GM12874 (cell line): ENCODE results near the gene KLC4.

Experiments used
- TF ChIP-seq, protein P1 (sequence below): IDR thresholded peaks from 2 replicates; pipeline ENCODE4 v1.5.1; 2011; ENCODE audit warnings: low read depth, mild to moderate bottlenecking, control low read depth, low read length, moderate library complexity; ENCODE audit not compliant: insufficient read depth

The KLC4 gene

DNA sequence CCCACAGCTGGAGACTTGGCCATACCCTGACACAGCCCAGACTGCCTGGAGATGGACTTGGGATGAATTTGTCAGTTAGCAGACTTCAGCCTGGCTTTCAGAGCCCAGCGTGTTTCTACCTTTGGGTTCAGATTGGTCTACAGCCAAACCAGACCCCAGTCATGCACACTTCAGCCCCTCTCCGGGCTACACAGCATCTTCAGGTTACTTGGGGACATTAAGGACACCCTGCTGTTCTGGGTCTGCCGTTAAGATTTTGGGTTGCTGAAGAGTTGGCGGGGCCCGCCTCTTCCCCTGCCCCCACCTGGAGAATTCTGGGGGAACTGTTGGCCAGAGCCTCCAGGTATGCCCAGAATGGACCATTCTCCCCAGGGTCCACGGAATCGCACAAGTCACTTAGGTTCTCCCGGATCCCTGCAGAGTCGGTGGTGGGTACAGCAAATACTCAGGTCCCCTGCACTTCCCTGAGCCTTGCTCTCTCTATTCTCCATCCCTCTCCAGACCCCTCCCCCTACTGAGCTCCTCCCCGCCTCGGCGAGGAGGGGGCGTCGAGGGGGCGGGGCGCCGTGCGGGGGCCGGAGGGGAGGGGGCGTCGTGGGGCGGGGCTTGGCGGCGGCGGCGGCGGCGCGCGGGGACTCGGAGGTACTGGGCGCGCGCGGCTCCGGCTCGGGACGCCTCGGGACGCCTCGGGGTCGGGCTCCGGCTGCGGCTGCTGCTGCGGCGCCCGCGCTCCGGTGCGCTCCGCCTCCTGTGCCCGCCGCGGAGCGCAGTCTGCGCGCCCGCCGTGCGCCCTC, 16.4 kb downstream of the KLC4 start, which contains the start of gene PTK7:
Gene PTK7, plus strand, starts transcription at position 645 of the 794 bp plus-strand sequence. CDS start 175 bp downstream, outside the sequence.
- TF ChIP-seq, protein P1, sequence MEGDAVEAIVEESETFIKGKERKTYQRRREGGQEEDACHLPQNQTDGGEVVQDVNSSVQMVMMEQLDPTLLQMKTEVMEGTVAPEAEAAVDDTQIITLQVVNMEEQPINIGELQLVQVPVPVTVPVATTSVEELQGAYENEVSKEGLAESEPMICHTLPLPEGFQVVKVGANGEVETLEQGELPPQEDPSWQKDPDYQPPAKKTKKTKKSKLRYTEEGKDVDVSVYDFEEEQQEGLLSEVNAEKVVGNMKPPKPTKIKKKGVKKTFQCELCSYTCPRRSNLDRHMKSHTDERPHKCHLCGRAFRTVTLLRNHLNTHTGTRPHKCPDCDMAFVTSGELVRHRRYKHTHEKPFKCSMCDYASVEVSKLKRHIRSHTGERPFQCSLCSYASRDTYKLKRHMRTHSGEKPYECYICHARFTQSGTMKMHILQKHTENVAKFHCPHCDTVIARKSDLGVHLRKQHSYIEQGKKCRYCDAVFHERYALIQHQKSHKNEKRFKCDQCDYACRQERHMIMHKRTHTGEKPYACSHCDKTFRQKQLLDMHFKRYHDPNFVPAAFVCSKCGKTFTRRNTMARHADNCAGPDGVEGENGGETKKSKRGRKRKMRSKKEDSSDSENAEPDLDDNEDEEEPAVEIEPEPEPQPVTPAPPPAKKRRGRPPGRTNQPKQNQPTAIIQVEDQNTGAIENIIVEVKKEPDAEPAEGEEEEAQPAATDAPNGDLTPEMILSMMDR, result no peak

DNA sequence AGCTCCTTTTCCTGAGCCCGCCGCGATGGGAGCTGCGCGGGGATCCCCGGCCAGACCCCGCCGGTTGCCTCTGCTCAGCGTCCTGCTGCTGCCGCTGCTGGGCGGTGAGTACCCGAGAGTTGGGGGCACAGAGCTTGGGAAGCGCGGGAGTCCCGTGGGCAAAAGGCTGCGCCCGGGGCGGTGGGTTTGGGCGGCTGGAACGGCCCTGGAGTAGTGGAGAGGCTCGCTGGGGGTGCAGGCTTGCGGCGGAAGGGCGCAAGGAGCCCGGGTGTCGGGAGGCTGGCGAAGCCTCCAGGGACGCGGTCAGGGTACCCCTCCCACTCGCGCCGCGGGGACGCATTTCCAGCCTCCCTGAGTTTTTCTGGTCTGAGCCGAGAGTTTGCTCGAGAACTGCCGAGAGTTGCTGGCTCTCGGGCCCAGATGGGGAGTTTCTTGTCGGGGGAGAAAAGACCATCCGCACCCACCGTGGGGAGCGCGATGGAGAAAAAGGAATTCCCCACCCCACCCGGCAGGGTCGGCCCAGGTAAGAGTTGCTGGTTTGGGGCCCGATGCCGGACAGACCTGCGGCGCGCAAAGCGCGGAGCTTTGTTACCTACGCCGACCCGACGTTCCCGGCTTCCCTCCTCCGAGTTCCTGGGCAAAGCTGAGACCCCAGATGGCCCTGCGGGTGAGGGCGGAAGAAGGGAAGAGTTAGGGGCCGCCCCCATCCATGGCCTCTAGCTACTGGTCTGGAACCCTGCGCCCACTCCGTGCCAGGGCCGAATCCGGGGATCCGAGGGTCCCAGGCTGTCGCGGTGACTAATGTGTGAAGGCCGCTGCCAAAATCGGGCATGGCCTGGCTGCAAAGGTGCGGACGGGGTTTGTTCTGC, 17.3 kb downstream of the KLC4 start:
- TF ChIP-seq, protein P1, result no peak

- TF ChIP-seq, protein P1, result no peak
Measured at GRCh38 chr6:43077333-43077809, 17.9 kb downstream of the KLC4 start.

- TF ChIP-seq, protein P1, result no peak
Measured at GRCh38 chr6:43077981-43078511, 18.6 kb downstream of the KLC4 start.

GRCh38 chr6:43078691-43079090, 19.3 kb downstream of the KLC4 start:
- TF ChIP-seq, protein P1, result no peak

GRCh38 chr6:43081043-43081442, 21.6 kb downstream of the KLC4 start:
- TF ChIP-seq, protein P1, result no peak
